GM12873 (cell line): ENCODE results near the gene COG8.

Experiments used
- TF ChIP-seq, protein P1 (sequence below): IDR thresholded peaks from 2 replicates; pipeline ENCODE4 v1.5.1; 2012; ENCODE audit warnings: low read depth, mild to moderate bottlenecking, moderate library complexity, low read length, control low read depth; ENCODE audit not compliant: insufficient read depth; ENCODE audit errors: missing control alignments

Gene COG8

DNA sequence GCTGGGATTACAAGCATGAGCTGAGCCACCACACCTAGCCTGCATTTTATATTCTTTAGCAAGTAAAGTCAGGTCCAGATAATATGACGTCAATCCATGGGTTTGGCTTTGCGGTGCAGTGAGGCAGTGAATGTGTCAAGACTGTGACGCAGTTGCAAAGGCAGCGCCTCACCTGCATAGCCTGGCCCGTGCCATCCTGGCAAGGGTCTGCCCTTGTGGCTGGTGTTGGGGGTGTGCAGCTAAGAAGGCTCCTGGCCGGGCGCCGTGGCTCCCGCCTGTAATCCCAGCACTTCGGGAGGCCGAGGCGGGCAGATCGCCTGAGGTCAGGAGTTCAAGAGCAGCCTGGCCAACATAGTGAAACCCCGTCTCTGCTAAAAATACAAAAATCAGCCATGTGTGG lies 15.9 kb downstream of the COG8 start:
- TF ChIP-seq, protein P1, sequence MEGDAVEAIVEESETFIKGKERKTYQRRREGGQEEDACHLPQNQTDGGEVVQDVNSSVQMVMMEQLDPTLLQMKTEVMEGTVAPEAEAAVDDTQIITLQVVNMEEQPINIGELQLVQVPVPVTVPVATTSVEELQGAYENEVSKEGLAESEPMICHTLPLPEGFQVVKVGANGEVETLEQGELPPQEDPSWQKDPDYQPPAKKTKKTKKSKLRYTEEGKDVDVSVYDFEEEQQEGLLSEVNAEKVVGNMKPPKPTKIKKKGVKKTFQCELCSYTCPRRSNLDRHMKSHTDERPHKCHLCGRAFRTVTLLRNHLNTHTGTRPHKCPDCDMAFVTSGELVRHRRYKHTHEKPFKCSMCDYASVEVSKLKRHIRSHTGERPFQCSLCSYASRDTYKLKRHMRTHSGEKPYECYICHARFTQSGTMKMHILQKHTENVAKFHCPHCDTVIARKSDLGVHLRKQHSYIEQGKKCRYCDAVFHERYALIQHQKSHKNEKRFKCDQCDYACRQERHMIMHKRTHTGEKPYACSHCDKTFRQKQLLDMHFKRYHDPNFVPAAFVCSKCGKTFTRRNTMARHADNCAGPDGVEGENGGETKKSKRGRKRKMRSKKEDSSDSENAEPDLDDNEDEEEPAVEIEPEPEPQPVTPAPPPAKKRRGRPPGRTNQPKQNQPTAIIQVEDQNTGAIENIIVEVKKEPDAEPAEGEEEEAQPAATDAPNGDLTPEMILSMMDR: no peak

GRCh38 chr16:69322343-69322742 lies 17.0 kb downstream of the COG8 start:
- TF ChIP-seq, protein P1: no peak

DNA sequence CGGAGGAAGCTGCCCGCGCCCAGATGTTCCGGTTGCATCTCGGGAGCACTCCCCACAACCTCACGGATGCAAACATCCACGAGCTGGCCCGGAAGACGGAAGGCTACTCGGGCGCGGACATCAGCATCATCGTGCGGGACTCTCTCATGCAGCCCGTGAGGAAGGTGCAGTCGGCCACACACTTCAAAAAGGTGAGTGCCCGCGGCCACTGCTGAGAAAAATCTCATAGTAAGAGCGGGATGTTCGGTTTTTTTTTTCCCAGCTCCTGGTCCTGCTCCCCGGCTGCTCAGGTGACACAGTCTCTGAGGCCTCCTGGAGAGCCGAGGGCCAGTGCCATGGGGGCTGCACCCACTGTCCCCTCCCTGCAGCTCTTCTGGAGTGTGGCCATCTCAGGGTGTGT lies 18.3 kb downstream of the COG8 start:
- TF ChIP-seq, protein P1: no peak

DNA sequence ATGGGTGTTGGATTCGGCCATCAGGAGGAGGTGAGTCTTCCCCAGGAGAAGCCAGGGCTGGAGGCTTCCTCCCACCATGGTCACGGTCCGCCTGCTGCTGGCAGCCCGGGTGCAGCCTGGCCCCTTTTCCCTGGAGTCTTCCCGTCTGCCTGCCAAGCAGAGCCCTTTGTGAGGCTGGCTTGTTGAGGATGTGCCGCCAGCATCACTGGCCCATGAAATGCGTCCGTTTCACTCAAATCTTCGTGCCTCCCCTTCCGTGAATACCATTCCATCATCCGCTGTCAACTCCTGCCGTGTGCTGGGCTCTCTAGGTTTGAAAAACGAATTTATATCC lies 18.7 kb downstream of the COG8 start:
- TF ChIP-seq, protein P1: no peak

- TF ChIP-seq, protein P1: no peak
These were observed 19.3 kb downstream of the COG8 start for GRCh38 chr16:69319826-69320739.

DNA sequence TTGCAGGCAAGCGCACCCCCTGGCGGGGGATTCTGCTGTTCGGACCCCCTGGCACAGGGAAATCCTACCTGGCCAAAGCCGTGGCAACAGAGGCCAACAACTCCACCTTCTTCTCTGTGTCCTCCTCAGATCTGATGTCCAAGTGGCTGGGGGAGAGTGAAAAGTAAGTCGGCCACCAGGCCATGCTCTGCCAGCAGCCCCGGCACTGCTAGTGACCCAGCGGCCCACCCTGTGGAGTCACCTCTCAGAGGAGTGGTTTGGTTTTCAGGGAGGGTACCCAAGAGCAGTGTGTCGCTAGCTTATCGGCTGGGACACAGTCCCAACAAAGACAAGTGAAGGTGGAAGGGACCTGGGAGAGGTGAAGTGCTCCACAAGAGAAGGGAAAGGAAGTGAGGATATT lies 20.0 kb downstream of the COG8 start:
- TF ChIP-seq, protein P1: no peak

- TF ChIP-seq, protein P1: no peak
These were observed 20.5 kb downstream of the COG8 start for GRCh38 chr16:69318911-69319289.
